Retinal pigment epithelial cell (primary cell): ENCODE measurements around the gene PPP1R13L.

ENCODE experiments used
- DNase-seq: peaks from one replicate; pipeline ENCODE4 v3.0.0-alpha.2; 2010; ENCODE audit warnings: low read depth
- H3K4me3 ChIP-seq: 2 replicates; pipeline ENCODE4 v1.5.1; 2011; ENCODE audit warnings: mild to moderate bottlenecking, low read length, control low read depth, moderate library complexity
- TF ChIP-seq, protein P1 (sequence below): conservative IDR thresholded peaks from 2 replicates; pipeline ENCODE4 v1.5.1; 2011; ENCODE audit warnings: low read depth, low read length, control low read depth, inconsistent platforms

The PPP1R13L gene

DNA sequence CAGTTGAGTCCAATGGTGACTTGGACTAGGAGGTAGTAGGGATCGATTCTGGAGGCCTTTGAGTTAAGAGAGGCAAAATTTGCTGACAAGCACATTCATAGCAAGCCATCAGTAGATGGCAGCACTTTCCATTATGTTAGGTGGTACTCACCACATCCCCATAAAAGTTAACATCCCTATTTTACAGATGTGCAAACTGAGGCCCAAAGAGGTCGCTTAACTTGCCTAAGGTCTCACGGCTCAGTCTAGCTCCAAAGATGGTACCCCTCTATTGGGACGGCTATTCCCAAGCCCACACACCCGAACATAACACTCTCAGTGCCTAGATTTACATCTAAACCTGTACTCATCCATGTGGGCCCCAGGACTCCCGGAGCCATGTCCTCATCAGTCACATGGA, 41.4 kb upstream of the PPP1R13L start:
- no peak overlapping the region for H3K4me3 ChIP-seq
- TF ChIP-seq, protein P1, sequence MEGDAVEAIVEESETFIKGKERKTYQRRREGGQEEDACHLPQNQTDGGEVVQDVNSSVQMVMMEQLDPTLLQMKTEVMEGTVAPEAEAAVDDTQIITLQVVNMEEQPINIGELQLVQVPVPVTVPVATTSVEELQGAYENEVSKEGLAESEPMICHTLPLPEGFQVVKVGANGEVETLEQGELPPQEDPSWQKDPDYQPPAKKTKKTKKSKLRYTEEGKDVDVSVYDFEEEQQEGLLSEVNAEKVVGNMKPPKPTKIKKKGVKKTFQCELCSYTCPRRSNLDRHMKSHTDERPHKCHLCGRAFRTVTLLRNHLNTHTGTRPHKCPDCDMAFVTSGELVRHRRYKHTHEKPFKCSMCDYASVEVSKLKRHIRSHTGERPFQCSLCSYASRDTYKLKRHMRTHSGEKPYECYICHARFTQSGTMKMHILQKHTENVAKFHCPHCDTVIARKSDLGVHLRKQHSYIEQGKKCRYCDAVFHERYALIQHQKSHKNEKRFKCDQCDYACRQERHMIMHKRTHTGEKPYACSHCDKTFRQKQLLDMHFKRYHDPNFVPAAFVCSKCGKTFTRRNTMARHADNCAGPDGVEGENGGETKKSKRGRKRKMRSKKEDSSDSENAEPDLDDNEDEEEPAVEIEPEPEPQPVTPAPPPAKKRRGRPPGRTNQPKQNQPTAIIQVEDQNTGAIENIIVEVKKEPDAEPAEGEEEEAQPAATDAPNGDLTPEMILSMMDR: peak; percentile 49
- DNase-seq: no peak

DNA sequence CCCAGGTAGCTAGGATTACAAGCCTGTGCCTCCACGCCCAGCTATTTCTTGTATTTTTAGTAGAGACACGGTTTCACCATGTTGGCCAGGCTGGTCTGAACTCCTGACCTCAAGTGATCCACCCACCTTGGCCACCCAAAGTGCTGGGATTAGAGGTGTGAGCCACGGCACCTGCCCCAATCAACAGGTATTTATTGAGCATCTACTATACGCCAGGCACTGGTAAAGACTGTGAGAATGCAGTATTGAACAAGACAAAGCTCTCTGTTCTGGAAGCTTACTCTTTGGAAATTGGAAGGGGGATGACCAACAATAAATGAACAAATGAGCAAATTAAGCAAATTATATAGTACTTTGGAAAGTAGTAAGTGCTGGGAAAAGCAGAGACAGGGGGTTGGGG, 40.3 kb upstream of the PPP1R13L start:
- no peak for DNase-seq
- TF ChIP-seq, protein P1: no peak
- no peak overlapping the region for H3K4me3 ChIP-seq

DNA sequence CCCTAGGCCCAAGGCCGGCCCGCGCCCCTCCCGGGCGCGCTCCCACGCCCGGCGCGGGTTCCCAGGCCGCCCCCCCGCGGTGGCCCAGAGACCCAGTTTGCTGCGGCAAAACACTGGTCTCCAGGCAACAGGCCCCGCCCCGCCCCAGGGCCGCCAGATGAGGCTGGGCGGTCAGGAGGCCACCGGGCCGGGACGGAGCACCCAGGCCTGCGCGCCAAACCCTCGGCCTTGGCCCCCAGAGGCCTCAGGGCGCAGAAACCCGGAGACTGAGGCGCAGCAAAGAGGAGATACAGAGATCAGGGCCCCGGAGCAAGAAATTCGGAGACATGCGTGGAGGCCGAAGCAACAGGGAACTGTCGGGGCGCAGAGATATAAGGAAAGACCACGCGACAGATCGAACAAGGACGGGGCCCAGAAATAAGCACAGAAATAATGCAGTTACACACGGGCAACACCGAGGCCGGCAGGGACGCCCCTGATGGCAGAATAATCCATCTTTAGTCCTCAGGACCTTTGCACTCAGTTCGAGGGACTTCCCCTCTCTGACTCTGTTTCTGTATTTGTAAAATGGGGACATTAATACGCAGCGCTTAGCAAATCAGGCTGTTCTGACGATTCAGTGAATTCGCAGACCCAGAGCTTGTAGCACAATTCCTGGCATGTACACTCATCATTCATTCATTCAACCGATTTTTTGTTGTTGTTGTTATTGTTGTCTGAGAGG, 39.6 kb upstream of the PPP1R13L start:
- TF ChIP-seq, protein P1: no peak
- peak overlapping the region; percentile 41 for H3K4me3 ChIP-seq
- DNase-seq: no peak

DNA sequence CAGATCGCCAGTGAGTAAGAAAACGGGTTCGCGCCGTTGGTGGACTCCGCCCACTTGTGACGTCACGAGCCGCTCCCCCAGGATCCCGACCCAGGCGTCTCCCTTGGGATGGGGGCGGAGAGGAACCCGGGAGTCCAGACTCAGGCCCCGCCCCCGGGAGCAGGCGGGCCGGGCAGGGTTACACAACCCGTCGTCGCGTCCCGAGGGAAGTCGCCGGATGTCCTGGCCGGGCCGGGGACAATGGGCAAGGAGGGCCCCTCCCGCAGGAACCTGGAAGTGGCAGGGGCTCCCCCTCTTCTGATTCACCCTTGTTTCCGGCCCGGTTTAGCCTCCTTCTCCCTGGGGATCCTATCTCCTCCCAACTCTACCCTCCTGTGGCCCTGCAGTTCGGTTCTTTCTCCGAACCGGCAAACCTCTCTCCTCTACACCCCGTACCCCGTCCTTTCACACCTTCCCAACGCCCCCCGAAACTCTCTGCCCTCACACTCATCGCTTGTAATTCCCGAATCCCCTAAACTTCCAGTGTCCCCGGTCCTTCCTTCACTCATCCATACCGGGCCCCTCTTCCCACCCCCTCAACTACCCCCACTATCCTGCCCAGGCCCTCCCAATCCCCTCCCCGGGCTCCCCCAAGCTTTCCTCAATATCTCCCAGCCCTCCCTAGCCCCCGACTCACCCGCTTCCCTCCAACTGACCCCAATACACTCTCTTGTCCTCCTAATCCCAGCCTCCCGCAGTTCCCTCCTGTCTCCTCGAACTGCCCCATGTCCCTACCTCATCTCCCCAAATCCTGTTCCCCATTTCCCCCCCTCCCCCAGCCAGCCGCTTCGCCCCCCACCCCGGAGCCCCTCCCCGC, 38.8 kb upstream of the PPP1R13L start:
- TF ChIP-seq, protein P1: no peak
- H3K4me3 ChIP-seq: peak overlapping the region; percentile 61
- no peak for DNase-seq

DNA sequence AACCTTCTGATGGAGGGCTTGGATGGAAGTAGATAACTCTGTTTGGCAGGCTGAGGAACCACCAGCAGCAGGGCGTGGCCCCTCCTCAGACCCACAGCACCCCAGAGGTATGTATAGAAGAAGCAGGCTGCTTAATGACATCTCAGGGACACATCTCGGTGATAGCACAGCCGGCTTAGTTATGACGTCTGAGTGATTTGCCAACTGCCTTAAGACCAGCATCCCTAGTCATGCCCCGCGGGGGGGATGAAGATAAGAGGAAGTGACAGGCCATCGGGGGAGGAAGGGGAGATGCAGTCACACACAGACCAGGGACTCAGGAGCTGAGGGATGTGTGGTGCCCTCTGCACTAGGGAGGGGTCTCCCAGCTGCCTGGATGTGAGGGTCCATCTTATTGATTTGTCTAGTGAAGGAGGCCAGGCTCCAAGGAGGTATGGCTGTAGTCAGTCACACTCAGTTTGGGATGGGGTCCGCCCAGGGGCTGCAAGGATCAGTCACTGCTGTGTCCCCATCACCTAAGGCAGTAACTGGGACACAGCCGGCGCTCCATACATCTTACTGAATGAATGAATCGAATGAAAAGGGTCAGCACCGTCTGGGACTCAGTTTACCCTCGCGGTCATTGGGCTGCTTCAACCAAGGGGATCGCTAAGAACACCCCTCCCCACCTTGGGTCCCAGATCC, 38.1 kb upstream of the PPP1R13L start:
- TF ChIP-seq, protein P1: no peak
- H3K4me3 ChIP-seq: peak overlapping the region; percentile 61
- no peak for DNase-seq

DNA sequence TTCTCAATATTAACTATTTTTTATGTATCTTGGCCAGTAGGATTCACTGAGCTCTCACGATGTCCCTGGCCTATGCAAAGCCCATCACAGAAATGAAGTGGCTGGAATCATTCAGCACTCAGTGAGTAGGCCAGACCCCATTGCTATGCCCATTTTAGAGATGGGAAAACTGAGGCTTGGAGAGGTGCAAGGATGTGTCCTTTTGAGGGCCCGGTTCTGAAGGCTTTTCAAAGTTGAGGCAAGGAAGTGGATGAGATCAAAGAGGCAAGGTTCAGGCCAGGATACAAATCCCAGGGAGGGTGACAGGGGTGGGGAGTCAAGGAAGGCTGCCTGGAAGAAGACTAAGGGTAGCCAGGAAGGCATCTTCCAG, 37.5 kb upstream of the PPP1R13L start:
- DNase-seq: no peak
- no peak overlapping the region for H3K4me3 ChIP-seq
- TF ChIP-seq, protein P1: no peak
